ENCODE results near the gene C8B. TPM values are rescaled to one million over a fixed set of nuclear protein-coding genes. Genes with fewer than 3 reads are reported as not detected.

C8B gene
- total and polyA plus RNA-seq, 9 of the 15 experiments (the other 6 are each of a cell fraction or from before 2014, with no cell fraction given) = not detected

GRCh38 chr1:56954664-56955063 is 11.2 kb downstream of the C8B start:
- in situ Hi-C loops (cut with MboI) = no loop called here
- Histone ChIP-seq H3K27me3 (ENCODE audit: control insufficient read depth in 2 of 2, insufficient read depth in 2 of 2, low read length in 2 of 2) (peaks cover 0 to 19% of the 10 kb centered on the region in 2 experiments; a peak in 2 of 5 replicates), H3K9ac (ENCODE audit: insufficient read depth in 1 of 2, low read depth in 2 of 2, low read length in 2 of 2) (no peak overlapping the region), H3K36me3 (ENCODE audit: control insufficient read depth, insufficient read depth, low read length) (no peaks in the 10 kb centered on the region), H3K27ac (ENCODE audit: extremely low read depth, low read depth, low read length) (no peak overlapping the region), H3K4me3 (no peak overlapping the region), H3K9me3 (replicated peaks; ENCODE audit: control insufficient read depth, insufficient read depth, low read depth, low read length) (no peaks in the 10 kb centered on the region), H3K4me2 (ENCODE audit: insufficient read depth, low read length) (no peak overlapping the region), H4K20me1 (replicated peaks; ENCODE audit: control insufficient read depth, insufficient read depth, low read length) (no peaks in the 10 kb centered on the region), H3K79me2 (ENCODE audit: control insufficient read depth, insufficient read depth, low read length) (no peaks in the 10 kb centered on the region), H2AFZ (ENCODE audit: low read depth, low read length) (no peak overlapping the region), H3K9me1 (ENCODE audit: control insufficient read depth, insufficient read depth, low read length) (no peaks in the 10 kb centered on the region), H3K4me1 (replicated peaks in 1 of 2; ENCODE audit: control insufficient read depth in 2 of 2, insufficient read depth in 2 of 2, low read length in 2 of 2) (no peaks in the 10 kb centered on the region)
- no peak for TF ChIP-seq POLR2AphosphoS2 (IDR thresholded peaks at IDR 0.05; ENCODE audit: low read length)
- no peak for DNase-seq (ENCODE audit: extremely low read depth in 1 of 4, low spot score in 3 of 4)
- ChIA-PET POLR2A (no interaction called here), CTCF (ENCODE audit: low intra/inter-chr PET ratio) (no interaction called here)
- FAIRE-seq = no peak
- no TSS peak for BruUV-seq (replicated peaks)
- WGBS (ENCODE audit: insufficient coverage, low coverage, missing lambda C conversion rate) = 0% methylated on average over 1 of the region's 1 CpG
- no peak for ATAC-seq
- intact Hi-C loops (cut with micrococcal nuclease) = no loop called here

GRCh38 chr1:56953386-56953785 is 12.4 kb downstream of the C8B start:
- no peak overlapping the region for H3K4me2 ChIP-seq (ENCODE audit: insufficient read depth, low read length)
- no peak overlapping the region for H3K27ac ChIP-seq (ENCODE audit: extremely low read depth, low read depth, low read length)
- in situ Hi-C loops (cut with MboI) (no loop called here), intact Hi-C loops (cut with micrococcal nuclease) (no loop called here)
- no peaks in the 10 kb centered on the region for H3K9me3 ChIP-seq (replicated peaks; ENCODE audit: control insufficient read depth, insufficient read depth, low read depth, low read length)
- no peaks in the 10 kb centered on the region for H3K4me1 ChIP-seq (replicated peaks in 1 of 2; ENCODE audit: control insufficient read depth in 2 of 2, insufficient read depth in 2 of 2, low read length in 2 of 2)
- ChIA-PET POLR2A (interaction anchor here (0.6 kb wide), 1 partner anchor 121 kb away, joined by 3 read pairs; no protein-coding TSS in a partner anchor), CTCF (ENCODE audit: low intra/inter-chr PET ratio) (no interaction called here)
- no peak for FAIRE-seq
- WGBS (ENCODE audit: insufficient coverage, low coverage, missing lambda C conversion rate) = 2% methylated on average over 5 of the region's 5 CpGs
- no peak overlapping the region for H2AFZ ChIP-seq (ENCODE audit: low read depth, low read length)
- no TSS peak for BruUV-seq (replicated peaks)
- H3K79me2 ChIP-seq (ENCODE audit: control insufficient read depth, insufficient read depth, low read length) = no peaks in the 10 kb centered on the region
- H3K27me3 ChIP-seq (ENCODE audit: control insufficient read depth in 2 of 2, insufficient read depth in 2 of 2, low read length in 2 of 2) = peaks cover 0 to 19% of the 10 kb centered on the region in 2 experiments; a peak in 2 of 5 replicates
- TF ChIP-seq ZKSCAN3 (CRISPR knock-in tag; IDR thresholded peaks at IDR 0.05) (no peak), TCF7L2 (IDR thresholded peaks at IDR 0.05; ENCODE audit: low read depth, low read length) (no peak), FOS (IDR thresholded peaks at IDR 0.05; ENCODE audit: extremely low read depth, insufficient read length) (no peak), FOXP4 (CRISPR knock-in tag; IDR thresholded peaks at IDR 0.05; ENCODE audit: borderline replicate concordance) (no peak), NBN (IDR thresholded peaks at IDR 0.05; ENCODE audit: low read depth) (no peak), ID3 (CRISPR knock-in tag; IDR thresholded peaks at IDR 0.05) (no peak), ID3 (tag; IDR thresholded peaks at IDR 0.05) (no peak), RBM17 (IDR thresholded peaks at IDR 0.05; ENCODE audit: borderline replicate concordance, low read depth, low read length) (no peak), ELF2 (CRISPR knock-in tag; IDR thresholded peaks at IDR 0.05) (no peak), ZNF140 (CRISPR knock-in tag; IDR thresholded peaks at IDR 0.05) (no peak), NFYB (IDR thresholded peaks at IDR 0.05; ENCODE audit: extremely low read depth, insufficient read length) (no peak), HDAC2 (IDR thresholded peaks at IDR 0.05) (no peak), SMC3 (conservative IDR thresholded peaks at IDR 0.05; ENCODE audit: insufficient read depth, low read depth, low read length) (no peak)
- no peaks in the 10 kb centered on the region for H4K20me1 ChIP-seq (replicated peaks; ENCODE audit: control insufficient read depth, insufficient read depth, low read length)
- no peak for DNase-seq (ENCODE audit: extremely low read depth in 1 of 4, low spot score in 3 of 4)
- no peak overlapping the region for H3K4me3 ChIP-seq
- H3K9me1 ChIP-seq (ENCODE audit: control insufficient read depth, insufficient read depth, low read length) = no peaks in the 10 kb centered on the region
- H3K36me3 ChIP-seq (ENCODE audit: control insufficient read depth, insufficient read depth, low read length) = no peaks in the 10 kb centered on the region
- no peak overlapping the region for H3K9ac ChIP-seq (ENCODE audit: insufficient read depth in 1 of 2, low read depth in 2 of 2, low read length in 2 of 2)
- no peak for ATAC-seq
